H1 (cell line): ENCODE results near the gene DRP2. TPM values are rescaled to one million over a fixed set of nuclear protein-coding genes. Genes with fewer than 3 reads are reported as not detected.

ENCODE experiments used
- CTCF ChIA-PET: fragments of 300-600 bp; sonication (Branson Sonifier 250); formaldehyde crosslinking; loops from one replicate; lab custom pipeline; 2021; ENCODE audit not compliant: partially characterized antibody; lab: Charles Lee
- POLR2A ChIA-PET: fragments of 300-600 bp; sonication (Branson Sonifier 250); formaldehyde crosslinking; loops from one replicate; lab custom pipeline; 2021; ENCODE audit warnings: inconsistent platforms; ENCODE audit not compliant: partially characterized antibody; lab: Charles Lee
- DNase-seq, 2 experiments: peaks; one replicate each; pipeline versions ENCODE4 v3.0.0 to v3.0.0-alpha.2; 2010 to 2022; ENCODE audit warnings: low spot score in 2 of 2, low read depth in 1 of 2, mixed read lengths in 1 of 2
- FAIRE-seq: peaks from 2 replicates; lab custom pipeline; 2011; peaks lifted over from hg19 to GRCh38; lab: Jason Lieb, UNC
- H2AFZ ChIP-seq: 2 replicates; pipeline ENCODE4 v1.8.1; 2012; ENCODE audit warnings: low read length, inconsistent platforms
- H2AK5ac ChIP-seq: 2 replicates; pipeline ENCODE4 v1.6.1; 2013; ENCODE audit warnings: low read depth, low read length
- H2BK120ac ChIP-seq: replicated peaks from 2 replicates; pipeline ENCODE3; 2013; ENCODE audit warnings: low read depth, low read length, inconsistent platforms
- H2BK12ac ChIP-seq: 2 replicates; pipeline ENCODE4 v1.6.1; 2013; ENCODE audit warnings: low read depth, low read length
- H2BK15ac ChIP-seq: 2 replicates; pipeline ENCODE4 v1.6.1; 2013; ENCODE audit warnings: low read length
- H2BK20ac ChIP-seq: 2 replicates; pipeline ENCODE4 v1.6.1; 2013; ENCODE audit warnings: low read length
- H2BK5ac ChIP-seq: 2 replicates; pipeline ENCODE4 v1.6.1; 2013; ENCODE audit warnings: low read depth, low read length
- H3K14ac ChIP-seq: 2 replicates; pipeline ENCODE4 v1.6.1; 2013; ENCODE audit warnings: inconsistent platforms; ENCODE audit not compliant: insufficient read length
- H3K18ac ChIP-seq: 2 replicates; pipeline ENCODE4 v1.6.1; 2013; ENCODE audit warnings: low read length; ENCODE audit errors: extremely low read depth
- H3K23ac ChIP-seq: 2 replicates; pipeline ENCODE4 v1.6.1; 2013; ENCODE audit warnings: inconsistent platforms; ENCODE audit not compliant: insufficient read length
- H3K23me2 ChIP-seq: 2 replicates; pipeline ENCODE4 v1.6.1; 2013; ENCODE audit warnings: low read depth, low read length
- H3K27ac ChIP-seq: 2 replicates; pipeline ENCODE4 v1.6.1; 2011; ENCODE audit warnings: low read depth, low read length, inconsistent platforms
- H3K27me3 ChIP-seq, 4 experiments: replicated peaks in 1 of 4; 1 replicate in 1 of 4; 2 replicates in 3 of 4; pipeline versions ENCODE4 v1.6.1 to v1.8.1; 2011 to 2013; ENCODE audit warnings: low read length in 3 of 4, mild to moderate bottlenecking in 3 of 4, inconsistent platforms in 2 of 4, mixed read lengths in 2 of 4, moderate library complexity in 1 of 4; ENCODE audit not compliant: control insufficient read depth in 3 of 4, insufficient read depth in 3 of 4; ENCODE audit errors: extremely low read depth in 1 of 4
- H3K36me3 ChIP-seq, 4 experiments: 2 replicates each; pipeline versions ENCODE4 v1.6.1 to v1.8.1; 2011 to 2013; ENCODE audit warnings: mild to moderate bottlenecking in 4 of 4, low read length in 3 of 4, moderate library complexity in 2 of 4, control low read depth in 1 of 4, inconsistent platforms in 1 of 4; ENCODE audit not compliant: insufficient read depth in 4 of 4, control insufficient read depth in 2 of 4
- H3K4ac ChIP-seq: replicated peaks from 2 replicates; pipeline ENCODE3; 2013; ENCODE audit warnings: low read length, low read depth, mixed read lengths, inconsistent platforms; ENCODE audit not compliant: insufficient read length
- H3K4me1 ChIP-seq, 4 experiments: replicated peaks in 1 of 4; 1 replicate in 1 of 4; 2 replicates in 3 of 4; pipeline versions ENCODE4 v1.6.1 to v1.8.1; 2011 to 2013; ENCODE audit warnings: low read length in 3 of 4, inconsistent platforms in 2 of 4, mixed read lengths in 1 of 4; ENCODE audit not compliant: insufficient read depth in 4 of 4, control insufficient read depth in 3 of 4
- H3K4me2 ChIP-seq, 2 experiments: 2 replicates each; pipeline versions ENCODE4 v1.6.1 to v1.8.1; 2011 to 2013; ENCODE audit warnings: low read depth in 2 of 2, low read length in 2 of 2, control low read depth in 1 of 2, inconsistent platforms in 1 of 2, mild to moderate bottlenecking in 1 of 2; ENCODE audit not compliant: insufficient read depth in 1 of 2
- H3K4me3 ChIP-seq, 4 experiments: fragments of 200-600, 300-600 bp in 1 of 4; sonication (generic), shearing (Covaris generic), sonication (Bioruptor Twin) in 1 of 4; 2 replicates each; pipeline versions ENCODE4 v1.5.1 to v1.8.1; 2011 to 2016; ENCODE audit warnings: low read length in 4 of 4, low read depth in 3 of 4, control low read depth in 2 of 4, inconsistent platforms in 2 of 4, mild to moderate bottlenecking in 2 of 4, mixed read lengths in 1 of 4, moderate library complexity in 1 of 4; ENCODE audit not compliant: insufficient read depth in 2 of 4; ENCODE audit errors: extremely low read depth in 1 of 4
- H3K56ac ChIP-seq: replicated peaks from 2 replicates; pipeline ENCODE3; 2013; ENCODE audit warnings: low read depth, mild to moderate bottlenecking, mixed read lengths, low read length, inconsistent platforms; ENCODE audit not compliant: insufficient read length
- H3K79me1 ChIP-seq: 2 replicates; pipeline ENCODE4 v1.6.1; 2013; ENCODE audit warnings: low read depth, low read length, control low read depth
- H3K79me2 ChIP-seq, 2 experiments: 2 replicates each; pipeline versions ENCODE4 v1.6.1 to v1.8.1; 2012 to 2013; ENCODE audit warnings: low read length in 2 of 2, mild to moderate bottlenecking in 2 of 2, inconsistent platforms in 1 of 2; ENCODE audit not compliant: insufficient read depth in 2 of 2, control insufficient read depth in 1 of 2
- H3K9ac ChIP-seq, 4 experiments: replicated peaks in 1 of 4; 1 replicate in 1 of 4; 2 replicates in 3 of 4; pipeline versions ENCODE4 v1.6.1 to v1.8.1; 2011 to 2013; ENCODE audit warnings: low read depth in 3 of 4, low read length in 3 of 4, control low read depth in 2 of 4, mild to moderate bottlenecking in 2 of 4, moderate library complexity in 2 of 4, inconsistent platforms in 1 of 4; ENCODE audit errors: extremely low read depth in 1 of 4
- H3K9me3 ChIP-seq, 2 experiments: 2 replicates each; pipeline versions ENCODE4 v1.6.1 to v1.8.1; 2012 to 2013; ENCODE audit warnings: mild to moderate bottlenecking in 2 of 2, moderate library complexity in 2 of 2, control low read depth in 1 of 2, inconsistent platforms in 1 of 2, low read depth in 1 of 2, low read length in 1 of 2, mixed read lengths in 1 of 2; ENCODE audit not compliant: insufficient read depth in 2 of 2
- H4K20me1 ChIP-seq, 2 experiments: replicated peaks in 1 of 2; 2 replicates each; pipeline versions ENCODE3 to v1.8.1; 2011 to 2013; ENCODE audit warnings: inconsistent platforms in 2 of 2, low read length in 2 of 2, mild to moderate bottlenecking in 1 of 2; ENCODE audit not compliant: insufficient read depth in 2 of 2, control insufficient read depth in 1 of 2
- H4K5ac ChIP-seq: 2 replicates; pipeline ENCODE4 v1.6.1; 2013; ENCODE audit warnings: low read length, low read depth, mixed read lengths, inconsistent platforms; ENCODE audit not compliant: insufficient read length
- H4K8ac ChIP-seq: 2 replicates; pipeline ENCODE4 v1.8.0; 2013; ENCODE audit warnings: mild to moderate bottlenecking, moderate library complexity, low read length, inconsistent platforms; ENCODE audit not compliant: insufficient read depth; ENCODE audit errors: extremely low read depth
- H4K91ac ChIP-seq: replicated peaks from 2 replicates; pipeline ENCODE3; 2013; ENCODE audit warnings: low read length, mixed read lengths, inconsistent platforms; ENCODE audit not compliant: insufficient read length
- SIX5 ChIP-seq: IDR thresholded peaks from 2 replicates; pipeline ENCODE4 v1.6.1; 2011; ENCODE audit warnings: mild to moderate bottlenecking, low read depth, low read length
- WGBS, 2 experiments: shearing (Covaris generic) in 1 of 2; methylation state at CpG; one replicate each; pipeline versions ENCODE4 v1.1.6 to v1.1.7; 2013 to 2015; ENCODE audit warnings: low lambda C conversion rate in 2 of 2, mixed read lengths in 2 of 2, inconsistent platforms in 1 of 2, low coverage in 1 of 2, missing lambda C conversion rate in 1 of 2; ENCODE audit not compliant: insufficient replicate concordance in 2 of 2, insufficient coverage in 1 of 2, insufficient read length in 1 of 2; ENCODE audit errors: extremely low coverage in 1 of 2, missing lambda C conversion rate in 1 of 2; 5-methylcytosine and 5-hydroxymethylcytosine counted together
- polyA plus RNA-seq, 7 experiments: library from polyadenylated mRNA; depleted of rRNA in 3 of 7; stranded (reverse) in 5 of 7; unstranded in 2 of 7; fragments of >200 nt in 5 of 7; fragments of 200-250 nt in 2 of 7; gene quantifications; 1 replicate in 5 of 7; 2 replicates in 1 of 7; 4 replicates in 1 of 7; pipeline versions ENCODE4 v1.2.1 to v1.2.3, GENCODE V29; 2011 to 2013; ENCODE audit warnings: missing spikeins in 2 of 7, mixed read lengths in 2 of 7
- total RNA-seq: library from RNA; stranded (reverse); fragmentation: NEBNext Ultra II Directional; extraction: Animal tissue kit (Norgen Biotek cat#: 25700); gene quantifications from 2 replicates; pipeline ENCODE4 v1.2.1, GENCODE V29; 2021

DRP2 gene
- total and polyA plus RNA-seq, 2 of the 8 experiments (the other 6 are each of a cell fraction or from before 2014, with no cell fraction given): 0.18 to 0.20 TPM

DNA sequence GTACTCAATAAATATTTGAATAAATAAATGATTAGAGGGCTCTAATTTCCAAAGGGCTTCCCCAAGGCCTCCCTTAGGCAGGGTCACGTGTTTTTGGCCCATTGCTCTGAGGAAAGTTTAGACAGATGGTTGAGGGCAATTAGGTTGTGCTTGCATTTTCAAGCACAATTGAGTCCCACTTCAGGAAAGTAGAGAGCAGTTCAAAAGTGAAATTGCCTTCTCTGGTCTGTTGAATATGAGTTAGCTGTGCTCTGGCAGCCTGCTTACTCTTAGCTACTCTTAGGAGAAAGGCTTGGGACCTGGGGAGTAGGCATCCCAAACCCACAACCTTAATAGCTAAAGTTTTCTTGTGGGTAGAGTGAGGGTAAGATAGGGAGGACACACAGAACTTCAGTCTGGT, 9.0 kb upstream of the DRP2 start:
- no peaks in the 10 kb centered on the region for H3K9me3 ChIP-seq
- H2BK15ac ChIP-seq: no peak overlapping the region
- WGBS, 2 experiments: 56% methylated on average over 1 of the region's 1 CpG; no CpG with 5 or more reads in 1 of the 2 experiments
- DNase-seq (no peak), FAIRE-seq (no peak)
- H4K91ac ChIP-seq: no peak overlapping the region
- no peak overlapping the region for H3K14ac ChIP-seq
- no peaks in the 10 kb centered on the region for H3K4me1 ChIP-seq
- H3K79me1 ChIP-seq: no peaks in the 10 kb centered on the region
- H3K27ac ChIP-seq: no peak overlapping the region
- H2BK20ac ChIP-seq: no peak overlapping the region
- no peak overlapping the region for H3K4me2 ChIP-seq
- POLR2A ChIA-PET: no interaction called here
- no peak overlapping the region for H3K9ac ChIP-seq
- no peak overlapping the region for H2BK5ac ChIP-seq
- H2AFZ ChIP-seq: no peak overlapping the region
- no peak overlapping the region for H3K18ac ChIP-seq
- no peak overlapping the region for H4K8ac ChIP-seq
- no peaks in the 10 kb centered on the region for H3K79me2 ChIP-seq
- no peak overlapping the region for H4K5ac ChIP-seq
- no peak overlapping the region for H3K4me3 ChIP-seq
- no peak overlapping the region for H2BK12ac ChIP-seq
- CTCF ChIA-PET: interaction anchor here (1.1 kb wide), 1 partner anchor 77 kb away, joined by 3 read pairs; no protein-coding TSS in a partner anchor
- no peaks in the 10 kb centered on the region for H3K27me3 ChIP-seq
- H4K20me1 ChIP-seq: no peaks in the 10 kb centered on the region
- H3K56ac ChIP-seq: no peak overlapping the region
- no peak overlapping the region for H2BK120ac ChIP-seq
- no peak for TF ChIP-seq SIX5
- no peak overlapping the region for H2AK5ac ChIP-seq
- no peaks in the 10 kb centered on the region for H3K23me2 ChIP-seq
- H3K4ac ChIP-seq: no peak overlapping the region
- no peaks in the 10 kb centered on the region for H3K36me3 ChIP-seq
- H3K23ac ChIP-seq: no peak overlapping the region
